Cardiac fibroblast (primary cell): ENCODE results near the gene IL5RA.

ENCODE experiments used
- DNase-seq, 2 donors: peaks; one replicate each; pipeline versions ENCODE4 v3.0.0 to v3.0.0-alpha.2; 2010; ENCODE audit warnings: low read depth in 2 of 2
- H3K4me3 ChIP-seq, 2 donors: replicated peaks in 1 of 2; 1 replicate in 1 of 2; 2 replicates in 1 of 2; pipeline ENCODE4 v1.5.1; 2011; ENCODE audit warnings: low read depth in 2 of 2, low read length in 2 of 2, mild to moderate bottlenecking in 2 of 2, moderate library complexity in 1 of 2
- TF ChIP-seq, protein P1 (sequence below): IDR thresholded peaks from one replicate; pipeline ENCODE4 v1.5.1; 2011; ENCODE audit warnings: low read depth, mild to moderate bottlenecking, low read length, inconsistent platforms

IL5RA gene

DNA sequence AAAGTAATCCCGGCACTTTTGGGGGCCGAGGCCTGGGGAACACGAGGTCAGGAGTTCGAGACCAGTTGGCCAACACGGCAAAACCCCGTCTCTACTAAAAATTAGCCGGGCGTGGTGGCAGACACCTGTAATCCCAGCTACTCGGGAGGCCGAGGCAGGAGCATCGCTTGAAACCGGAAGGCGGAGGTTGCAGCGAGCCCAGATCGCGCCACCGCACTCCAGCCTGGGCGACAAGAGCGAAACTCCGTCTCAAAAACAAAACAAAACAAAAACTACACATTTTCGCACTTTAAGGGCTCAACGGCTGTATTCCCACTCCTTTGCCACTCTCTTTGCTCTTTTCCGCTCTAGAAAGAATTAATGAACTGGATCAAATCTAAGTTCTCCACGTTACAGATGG, 15.8 kb upstream of the IL5RA start:
- no peak for DNase-seq
- peak overlapping the region; percentile 53 to 97 for H3K4me3 ChIP-seq
- TF ChIP-seq, protein P1, sequence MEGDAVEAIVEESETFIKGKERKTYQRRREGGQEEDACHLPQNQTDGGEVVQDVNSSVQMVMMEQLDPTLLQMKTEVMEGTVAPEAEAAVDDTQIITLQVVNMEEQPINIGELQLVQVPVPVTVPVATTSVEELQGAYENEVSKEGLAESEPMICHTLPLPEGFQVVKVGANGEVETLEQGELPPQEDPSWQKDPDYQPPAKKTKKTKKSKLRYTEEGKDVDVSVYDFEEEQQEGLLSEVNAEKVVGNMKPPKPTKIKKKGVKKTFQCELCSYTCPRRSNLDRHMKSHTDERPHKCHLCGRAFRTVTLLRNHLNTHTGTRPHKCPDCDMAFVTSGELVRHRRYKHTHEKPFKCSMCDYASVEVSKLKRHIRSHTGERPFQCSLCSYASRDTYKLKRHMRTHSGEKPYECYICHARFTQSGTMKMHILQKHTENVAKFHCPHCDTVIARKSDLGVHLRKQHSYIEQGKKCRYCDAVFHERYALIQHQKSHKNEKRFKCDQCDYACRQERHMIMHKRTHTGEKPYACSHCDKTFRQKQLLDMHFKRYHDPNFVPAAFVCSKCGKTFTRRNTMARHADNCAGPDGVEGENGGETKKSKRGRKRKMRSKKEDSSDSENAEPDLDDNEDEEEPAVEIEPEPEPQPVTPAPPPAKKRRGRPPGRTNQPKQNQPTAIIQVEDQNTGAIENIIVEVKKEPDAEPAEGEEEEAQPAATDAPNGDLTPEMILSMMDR: no peak

DNA sequence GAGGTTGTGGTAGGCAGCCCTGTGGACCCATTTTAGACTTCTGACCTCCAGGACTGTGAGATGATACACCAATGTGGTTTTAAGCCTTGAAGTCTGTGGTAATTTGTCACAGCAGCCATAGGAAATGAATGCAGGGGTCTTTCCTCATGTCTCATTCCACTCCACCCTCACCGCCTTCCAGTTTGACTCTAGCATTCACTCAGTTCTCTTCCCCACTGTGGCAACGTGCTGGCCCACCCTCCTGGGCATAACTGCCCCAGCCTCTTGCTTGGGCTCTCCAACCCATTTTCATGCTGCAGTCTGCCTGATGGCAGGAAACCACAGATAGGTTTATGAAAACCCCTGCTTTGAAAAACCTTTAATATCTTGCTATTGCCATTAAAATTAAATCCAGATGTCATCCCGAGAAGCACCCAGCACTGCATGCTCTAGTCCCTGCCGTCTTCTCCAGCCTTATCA, 9.2 kb upstream of the IL5RA start:
- DNase-seq: no peak
- no peak overlapping the region for H3K4me3 ChIP-seq
- TF ChIP-seq, protein P1: no peak

DNA sequence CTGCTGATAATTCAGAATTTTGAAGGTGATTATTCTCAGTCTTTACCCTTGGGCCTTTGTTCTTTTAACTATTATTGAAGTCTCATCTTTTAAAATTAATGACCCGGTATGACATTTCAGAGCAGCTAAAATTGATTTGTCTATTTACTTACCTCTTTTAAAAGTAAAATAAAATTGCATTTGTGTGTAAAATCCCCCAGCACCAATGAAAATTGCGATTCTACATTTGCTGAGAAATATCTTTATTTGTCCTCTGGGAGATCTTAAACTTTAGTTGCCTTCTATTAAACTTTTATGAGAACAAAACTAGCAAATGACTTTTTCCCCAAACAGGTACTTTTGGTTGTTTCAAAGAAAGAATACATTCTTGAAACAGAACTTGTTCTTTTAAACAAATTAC, 7.5 kb upstream of the IL5RA start:
- H3K4me3 ChIP-seq: no peak overlapping the region
- TF ChIP-seq, protein P1: no peak
- DNase-seq: no peak

DNA sequence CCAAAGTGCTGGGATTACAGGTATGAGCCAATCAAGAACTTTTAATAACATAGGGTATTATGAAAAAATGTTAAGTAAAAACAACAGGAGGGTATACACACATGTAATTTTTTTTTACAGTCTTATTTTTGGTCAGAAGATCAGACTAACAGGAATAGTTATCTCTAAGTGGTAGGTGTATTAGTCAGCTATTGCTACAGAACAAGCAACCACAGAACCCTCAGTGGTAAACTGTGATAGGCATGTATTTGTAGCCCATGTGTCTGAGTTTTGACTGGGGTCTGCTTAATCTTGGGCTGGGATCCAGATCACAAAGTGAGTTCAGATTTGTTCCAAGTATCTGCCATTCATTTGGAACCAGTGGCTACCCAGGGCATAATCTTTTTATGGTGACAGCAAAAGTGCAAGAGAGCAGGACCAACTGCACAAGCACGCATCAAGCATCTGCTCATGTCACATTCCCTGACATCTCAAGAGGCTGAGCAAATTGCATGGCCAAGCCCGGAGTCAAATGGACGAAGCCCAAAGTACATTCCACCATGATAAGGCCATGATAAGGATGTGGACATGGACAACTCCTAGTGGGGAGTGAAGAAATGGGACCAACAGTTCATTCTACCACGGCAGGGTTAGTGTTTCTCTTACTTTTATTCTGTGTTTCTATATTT, 3.0 kb upstream of the IL5RA start:
- DNase-seq: peak in 1 of 2 donors; percentile 35
- TF ChIP-seq, protein P1: no peak
- no peak overlapping the region for H3K4me3 ChIP-seq

DNA sequence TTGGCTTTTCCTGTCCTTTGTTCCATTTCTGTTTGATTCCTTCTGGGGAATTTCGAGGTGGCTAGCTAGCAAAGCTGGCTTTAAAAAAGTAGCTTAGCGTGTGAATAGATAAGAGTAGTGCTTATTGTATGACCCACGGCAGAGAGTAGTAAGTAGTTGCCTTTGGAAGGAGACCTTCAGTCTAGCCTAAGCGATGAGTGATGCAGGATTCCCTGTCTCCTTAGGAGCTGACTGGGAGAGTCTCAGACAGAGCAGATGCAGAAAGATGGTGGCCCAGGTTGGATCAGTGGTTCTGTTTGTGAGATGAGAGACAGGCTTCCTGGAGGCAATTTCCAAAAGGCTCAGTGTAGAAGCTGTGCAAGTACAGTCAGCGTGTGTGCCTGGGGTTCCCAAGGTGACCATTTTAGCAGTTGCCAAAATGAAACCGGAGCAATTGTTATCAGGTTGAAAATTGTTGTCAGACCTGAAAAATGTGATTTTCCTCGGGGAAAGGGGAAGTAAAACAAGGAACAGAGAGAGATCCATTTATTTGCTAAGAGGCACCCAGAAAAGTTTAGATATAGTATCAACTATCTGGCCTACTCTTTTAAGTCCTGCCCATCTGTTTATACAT, 681 bp upstream of the IL5RA start:
- DNase-seq: peak in 1 of 2 donors; percentile 4
- TF ChIP-seq, protein P1: no peak
- no peak overlapping the region for H3K4me3 ChIP-seq

DNA sequence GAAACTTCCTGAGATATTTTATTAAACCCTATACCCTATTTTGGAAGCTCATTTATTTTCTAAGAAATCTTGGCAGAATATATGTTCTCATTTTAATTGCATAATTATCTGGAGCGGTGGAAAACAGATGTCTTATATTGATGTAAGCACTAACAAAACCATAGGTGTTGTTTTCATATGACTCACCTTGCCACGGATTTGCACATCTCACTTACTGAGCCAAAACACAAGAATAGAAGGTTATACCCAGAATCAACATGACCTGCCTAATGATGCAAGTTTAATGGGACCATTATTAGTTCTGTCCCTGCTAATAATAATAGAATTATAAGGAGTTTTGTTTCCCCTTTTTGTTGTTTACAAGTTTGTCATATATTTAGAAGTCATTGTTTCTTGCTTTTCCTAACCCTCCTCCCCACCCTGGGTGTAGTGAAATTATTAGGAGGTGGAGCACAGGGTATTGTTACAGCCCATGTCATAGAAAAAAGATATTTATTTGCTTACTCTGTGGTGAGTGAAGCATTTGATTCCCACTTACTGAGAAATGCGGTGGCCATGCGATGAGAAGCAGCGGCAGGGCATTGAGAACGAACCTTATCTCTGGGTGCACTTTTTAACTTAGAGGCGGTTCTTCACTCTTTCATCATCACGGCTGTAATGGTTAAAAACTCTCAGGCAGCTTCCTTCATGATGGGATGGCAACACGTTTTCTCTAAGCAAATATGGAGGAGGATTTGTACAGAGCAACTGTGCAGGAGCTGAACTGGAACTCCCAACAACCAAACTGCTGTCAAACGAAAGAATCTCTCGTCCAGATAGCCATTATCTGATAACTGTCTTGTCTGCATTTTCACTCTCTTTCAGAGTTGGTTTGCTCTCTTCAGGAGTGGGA, 521 bp downstream of the IL5RA start:
- peak in 1 of 2 donors; percentile 8 for DNase-seq
- TF ChIP-seq, protein P1: no peak

More for the DNA sequence above, 521 bp downstream of the IL5RA start:
- H3K4me3 ChIP-seq: no peak overlapping the region
